Measurements from ENCODE around the gene PIP5K1C.
A peak's percentile ranks its signal among the peaks of the same experiment; 100 is the strongest.

The PIP5K1C gene, protein sequence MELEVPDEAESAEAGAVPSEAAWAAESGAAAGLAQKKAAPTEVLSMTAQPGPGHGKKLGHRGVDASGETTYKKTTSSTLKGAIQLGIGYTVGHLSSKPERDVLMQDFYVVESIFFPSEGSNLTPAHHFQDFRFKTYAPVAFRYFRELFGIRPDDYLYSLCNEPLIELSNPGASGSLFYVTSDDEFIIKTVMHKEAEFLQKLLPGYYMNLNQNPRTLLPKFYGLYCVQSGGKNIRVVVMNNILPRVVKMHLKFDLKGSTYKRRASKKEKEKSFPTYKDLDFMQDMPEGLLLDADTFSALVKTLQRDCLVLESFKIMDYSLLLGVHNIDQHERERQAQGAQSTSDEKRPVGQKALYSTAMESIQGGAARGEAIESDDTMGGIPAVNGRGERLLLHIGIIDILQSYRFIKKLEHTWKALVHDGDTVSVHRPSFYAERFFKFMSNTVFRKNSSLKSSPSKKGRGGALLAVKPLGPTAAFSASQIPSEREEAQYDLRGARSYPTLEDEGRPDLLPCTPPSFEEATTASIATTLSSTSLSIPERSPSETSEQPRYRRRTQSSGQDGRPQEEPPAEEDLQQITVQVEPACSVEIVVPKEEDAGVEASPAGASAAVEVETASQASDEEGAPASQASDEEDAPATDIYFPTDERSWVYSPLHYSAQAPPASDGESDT

DNA sequence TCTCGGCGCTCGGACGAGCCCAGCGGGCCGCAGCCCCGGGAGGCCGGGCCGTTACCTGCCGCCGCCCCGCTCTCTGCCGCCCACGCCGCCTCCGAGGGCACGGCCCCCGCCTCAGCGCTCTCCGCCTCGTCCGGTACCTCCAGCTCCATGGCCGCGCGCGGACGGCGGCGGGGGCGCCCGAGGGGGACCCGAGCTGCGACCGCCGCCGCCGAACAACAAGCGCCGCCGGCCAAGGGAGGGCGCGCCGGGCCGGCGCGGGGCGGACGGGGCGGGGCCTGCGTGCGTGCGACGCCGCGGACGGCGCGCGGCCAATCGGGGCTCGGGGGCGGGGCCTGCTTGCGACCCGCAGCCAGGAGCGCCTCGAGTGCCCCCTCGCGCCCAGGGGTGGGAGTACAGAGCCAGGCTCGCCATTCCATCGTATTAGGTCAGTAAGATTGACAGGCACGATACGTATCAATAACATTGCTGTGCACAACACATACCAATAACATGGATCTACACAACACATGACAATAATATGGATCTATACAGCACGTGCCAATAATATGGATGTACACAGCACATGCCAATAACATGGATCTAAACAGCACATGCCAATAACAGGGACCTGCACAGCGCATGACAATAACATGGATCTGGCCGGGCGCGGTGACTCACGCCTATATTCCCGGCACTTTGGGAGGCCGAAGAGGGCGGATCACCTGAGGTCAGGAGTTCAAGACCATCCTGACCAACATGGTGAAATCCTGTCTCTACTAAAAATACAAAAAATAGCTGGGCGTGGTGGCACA is at the start of gene PIP5K1C:
Gene PIP5K1C, minus strand, starts transcription at position 227 of the 791 bp plus-strand sequence. Its CDS starts 78 bp downstream, at position 149.
- peak; percentile 90 to 92 for DNase-seq

DNA sequence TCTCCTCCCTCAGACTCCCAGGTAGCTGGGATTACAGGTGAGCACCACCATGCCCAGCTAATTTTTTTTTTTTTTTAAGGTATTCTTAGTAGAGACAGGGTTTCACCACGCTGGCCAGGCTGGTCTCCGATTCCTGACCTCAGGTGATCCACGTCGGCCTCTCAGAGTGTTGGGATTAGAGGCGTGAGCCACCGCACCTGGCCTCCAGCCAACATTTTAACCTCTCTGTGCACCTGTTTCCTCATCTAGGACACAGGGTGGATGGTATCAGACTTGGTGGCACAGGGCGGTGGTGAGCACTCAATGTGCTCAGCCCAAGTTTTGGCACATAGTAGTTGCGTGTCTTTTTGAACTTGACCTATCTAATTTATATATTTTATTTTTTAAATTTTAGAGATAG is 48.7 kb upstream of the PIP5K1C start:
- DNase-seq = no peak

DNA sequence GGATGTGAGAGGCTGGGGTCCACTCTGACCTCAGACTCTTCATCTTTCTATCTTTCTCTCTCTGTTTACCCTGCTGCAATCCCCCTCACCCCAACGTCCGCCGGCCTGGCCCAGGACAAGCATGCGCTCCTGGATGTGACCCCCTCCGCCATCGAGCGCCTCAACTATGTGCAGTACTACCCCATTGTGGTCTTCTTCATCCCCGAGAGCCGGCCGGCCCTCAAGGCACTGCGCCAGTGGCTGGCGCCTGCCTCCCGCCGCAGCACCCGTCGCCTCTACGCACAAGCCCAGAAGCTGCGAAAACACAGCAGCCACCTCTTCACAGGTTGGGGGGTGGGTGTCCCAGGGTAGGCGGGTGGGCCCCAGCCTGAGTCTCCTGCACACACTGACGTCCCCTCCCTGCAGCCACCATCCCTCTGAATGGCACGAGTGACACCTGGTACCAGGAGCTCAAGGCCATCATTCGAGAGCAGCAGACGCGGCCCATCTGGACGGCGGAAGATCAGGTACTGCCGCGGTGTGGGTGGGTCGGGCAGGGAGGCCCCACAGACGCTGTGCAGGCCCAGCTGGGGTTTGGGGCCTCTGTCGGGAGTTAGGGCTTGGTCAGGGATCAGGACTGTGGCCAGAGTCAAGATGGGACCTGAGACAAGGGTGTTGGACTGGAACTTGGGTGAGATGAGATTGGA is 46.2 kb upstream of the PIP5K1C start:
- DNase-seq = no peak

DNA sequence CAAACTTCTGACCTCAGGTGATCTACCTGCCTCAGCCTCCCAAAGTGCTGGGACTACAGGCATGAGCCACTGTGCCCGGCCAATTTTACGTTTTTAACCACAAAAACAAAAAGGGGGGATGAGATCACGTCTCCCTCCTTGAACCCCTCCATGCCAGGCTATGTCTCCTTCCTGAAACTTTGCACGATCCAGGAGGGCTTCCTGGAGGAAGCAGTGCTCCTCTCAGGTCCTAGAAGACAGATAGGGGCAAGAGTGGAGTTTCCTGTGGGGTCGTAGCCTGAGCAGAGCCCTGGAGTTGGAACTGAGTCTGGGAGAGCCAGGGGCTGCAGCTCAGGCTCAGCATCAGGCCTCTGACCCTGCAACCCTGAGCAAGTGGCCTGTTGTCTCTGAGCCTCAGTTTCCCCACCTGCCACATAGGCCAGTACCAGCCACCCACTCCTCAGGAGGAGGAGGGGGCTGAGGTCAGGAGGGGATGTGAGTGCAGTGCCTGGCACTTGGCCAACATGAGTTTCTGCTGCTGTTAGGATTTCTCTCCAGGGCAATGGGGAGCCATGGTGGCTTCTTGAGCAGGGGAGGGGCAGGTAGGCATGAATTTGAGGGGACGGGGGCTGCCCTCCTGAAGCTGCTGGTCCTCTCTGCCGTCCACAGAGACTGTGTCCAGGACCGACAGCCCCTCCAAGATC is 45.2 kb upstream of the PIP5K1C start:
- no peak for DNase-seq

DNA sequence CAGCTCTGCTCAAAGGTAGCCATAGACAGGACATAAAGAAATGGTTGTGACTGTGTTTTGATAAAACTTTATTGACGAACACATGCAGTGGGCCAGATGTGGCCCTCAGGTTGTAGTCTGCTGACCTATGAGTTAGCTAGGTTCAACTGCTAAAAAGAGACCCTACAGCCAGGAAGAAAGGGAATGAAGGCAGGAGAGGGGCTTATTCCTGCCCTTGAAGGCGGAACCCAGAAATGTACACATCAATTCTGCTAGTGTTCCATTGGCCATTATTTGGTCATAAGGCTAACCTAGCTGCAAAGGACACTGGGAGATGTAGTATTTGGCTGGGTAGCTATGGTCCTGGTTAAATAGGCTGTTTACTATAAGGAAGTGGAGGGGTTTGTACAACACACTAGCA is 43.2 kb upstream of the PIP5K1C start:
- no peak for DNase-seq

DNA sequence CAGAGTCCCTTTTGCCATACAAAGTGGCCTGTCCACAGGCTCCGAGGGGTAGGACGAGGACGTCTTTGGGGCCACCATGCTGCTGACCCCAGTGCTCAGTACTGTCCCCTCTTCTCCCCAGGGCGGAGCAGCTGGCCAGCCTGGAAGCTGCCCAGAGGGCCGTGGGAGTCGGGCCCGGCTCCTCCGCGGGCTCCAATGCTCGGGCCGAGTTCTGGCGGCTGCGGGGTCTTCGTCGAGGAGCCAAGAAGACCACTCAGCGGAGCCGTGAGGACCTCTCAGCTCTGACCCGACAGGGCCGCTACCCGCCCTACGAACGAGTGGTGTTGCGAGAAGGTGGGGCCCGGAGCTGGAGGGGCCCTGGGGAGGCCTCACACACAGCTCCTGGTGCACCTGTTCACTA is 40.2 kb upstream of the PIP5K1C start:
- DNase-seq = no peak

DNA sequence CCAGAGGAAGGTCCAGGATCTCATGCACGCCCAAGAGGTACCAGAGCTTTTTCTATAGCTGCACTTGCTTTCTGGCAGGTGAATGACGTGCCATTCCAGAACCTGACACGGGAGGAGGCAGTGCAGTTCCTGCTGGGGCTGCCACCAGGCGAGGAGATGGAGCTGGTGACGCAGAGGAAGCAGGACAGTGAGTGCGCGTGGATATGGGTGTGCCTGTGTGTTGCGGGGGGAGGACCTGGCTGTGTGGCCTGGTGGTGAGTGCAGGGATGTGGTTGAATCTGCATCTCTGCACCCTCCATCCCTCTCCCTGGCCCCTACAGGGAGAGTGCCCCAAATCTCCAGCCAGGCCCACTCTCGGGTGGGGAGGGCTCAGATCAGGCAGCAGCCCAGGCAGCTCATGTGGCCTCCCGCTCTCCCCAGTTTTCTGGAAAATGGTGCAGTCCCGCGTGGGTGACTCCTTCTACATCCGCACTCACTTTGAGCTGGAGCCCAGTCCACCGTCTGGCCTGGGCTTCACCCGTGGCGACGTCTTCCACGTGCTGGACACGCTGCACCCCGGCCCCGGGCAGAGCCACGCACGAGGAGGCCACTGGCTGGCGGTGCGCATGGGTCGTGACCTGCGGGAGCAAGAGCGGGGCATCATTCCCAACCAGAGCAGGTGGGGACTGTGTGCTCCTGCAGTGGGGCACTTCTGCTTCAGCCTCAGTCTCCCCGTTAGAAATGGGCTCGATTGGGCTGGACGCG is 38.4 kb upstream of the PIP5K1C start:
- DNase-seq = no peak

DNA sequence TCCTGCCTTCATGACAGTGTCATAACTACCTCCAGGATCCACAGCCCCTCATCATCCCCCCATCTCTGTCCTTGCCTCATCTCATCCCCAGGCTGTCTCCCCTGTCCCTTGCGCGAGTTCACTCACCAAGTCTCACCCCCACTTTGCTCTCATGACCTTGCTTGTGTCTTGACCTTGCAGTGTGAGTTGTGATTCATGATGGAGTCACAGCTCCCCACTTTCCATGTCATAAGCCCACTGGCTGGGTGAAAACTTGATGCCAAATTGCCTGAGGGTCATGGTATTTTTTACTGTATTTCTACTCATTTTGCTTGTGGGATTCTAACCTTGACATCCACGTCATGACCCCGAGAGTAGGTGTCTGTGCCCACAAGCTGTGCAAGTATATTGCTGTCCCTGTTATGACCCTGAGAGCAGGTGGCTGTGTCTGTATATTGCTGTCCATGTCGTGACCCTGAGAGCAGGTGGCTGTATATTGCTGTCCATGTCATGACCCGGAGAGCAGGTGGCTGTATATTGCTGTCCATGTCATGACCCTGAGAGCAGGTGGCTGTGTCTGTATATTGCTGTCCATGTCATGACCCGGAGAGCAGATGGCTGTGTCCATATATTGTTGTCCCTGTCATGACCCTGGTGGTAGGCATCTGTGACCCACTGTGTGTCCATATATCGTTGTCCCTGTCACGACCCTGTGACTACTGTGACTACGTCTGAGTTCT is 37.4 kb upstream of the PIP5K1C start:
- no peak for DNase-seq

DNA sequence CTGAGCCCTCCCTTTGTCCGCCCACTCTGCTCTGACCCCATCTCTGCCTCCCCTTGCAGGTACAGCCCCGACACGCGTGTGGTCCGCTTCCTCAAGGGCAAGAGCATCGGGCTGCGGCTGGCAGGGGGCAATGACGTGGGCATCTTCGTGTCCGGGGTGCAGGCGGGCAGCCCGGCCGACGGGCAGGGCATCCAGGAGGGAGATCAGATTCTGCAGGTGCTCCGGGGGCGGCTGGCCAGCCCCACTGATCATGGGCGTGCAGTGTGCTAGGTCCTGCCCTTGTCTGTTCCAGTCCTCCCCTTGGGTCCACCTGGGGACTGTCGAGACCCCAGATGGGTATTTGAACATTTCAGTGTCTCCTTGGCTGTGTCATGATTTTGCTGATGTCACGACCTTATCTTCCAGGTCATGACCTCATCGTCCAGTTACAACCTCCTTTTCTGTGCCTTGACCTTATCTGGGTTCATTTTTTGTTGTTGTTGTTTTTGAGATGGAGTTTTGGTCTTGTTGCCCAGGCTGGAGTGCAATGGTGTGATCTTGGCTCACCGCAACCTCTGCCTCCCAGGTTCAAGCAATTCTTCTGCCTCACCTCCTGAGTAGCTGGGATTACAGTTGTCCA is 35.9 kb upstream of the PIP5K1C start:
- DNase-seq = no peak

DNA sequence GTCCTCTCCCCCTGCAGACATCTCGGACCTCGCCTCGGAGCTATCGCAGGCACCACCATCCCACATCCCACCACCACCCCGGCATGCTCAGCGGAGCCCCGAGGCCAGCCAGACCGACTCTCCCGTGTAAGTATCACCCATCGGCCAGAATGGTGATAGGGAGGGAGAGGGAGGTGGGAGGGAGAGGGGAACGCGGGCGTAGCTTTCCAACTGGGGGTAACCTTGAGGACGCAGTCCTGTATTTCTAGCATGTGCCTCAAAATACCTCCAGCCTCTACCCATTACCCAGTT is 34.0 kb upstream of the PIP5K1C start:
- DNase-seq = no peak

DNA sequence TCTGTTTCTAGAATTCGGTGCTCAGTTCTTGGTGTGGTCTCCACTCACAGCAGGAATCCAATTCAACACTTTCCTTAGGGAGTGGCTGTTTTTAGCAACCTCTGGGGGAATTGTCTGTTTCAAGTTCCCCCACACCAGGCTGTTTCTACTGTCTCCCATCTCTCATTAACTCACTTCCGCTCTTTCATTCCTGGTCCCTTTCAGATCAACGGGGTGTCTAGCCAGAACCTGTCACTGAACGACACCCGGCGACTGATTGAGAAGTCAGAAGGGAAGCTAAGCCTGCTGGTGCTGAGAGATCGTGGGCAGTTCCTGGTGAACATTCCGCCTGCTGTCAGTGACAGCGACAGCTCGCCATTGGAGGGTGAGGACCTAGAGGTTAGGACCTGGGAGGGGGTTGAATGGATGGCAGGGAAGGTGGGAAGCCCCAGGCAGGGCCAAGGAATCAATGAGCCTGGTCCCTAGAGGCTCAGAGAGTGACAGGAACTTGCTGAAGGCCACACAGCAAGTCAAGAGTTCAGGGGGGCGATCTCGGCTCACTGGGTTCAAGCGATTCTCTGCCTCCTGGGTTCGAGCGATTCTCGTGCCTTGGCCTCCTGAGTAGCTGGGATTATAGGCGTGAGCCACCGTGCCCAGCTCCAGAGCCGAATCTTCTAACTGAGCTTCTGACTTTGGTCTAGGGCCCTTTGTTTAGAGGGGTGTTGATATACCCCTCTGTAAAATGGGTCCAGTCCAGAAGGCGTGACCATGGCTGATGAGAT is 33.5 kb upstream of the PIP5K1C start:
- no peak for DNase-seq

DNA sequence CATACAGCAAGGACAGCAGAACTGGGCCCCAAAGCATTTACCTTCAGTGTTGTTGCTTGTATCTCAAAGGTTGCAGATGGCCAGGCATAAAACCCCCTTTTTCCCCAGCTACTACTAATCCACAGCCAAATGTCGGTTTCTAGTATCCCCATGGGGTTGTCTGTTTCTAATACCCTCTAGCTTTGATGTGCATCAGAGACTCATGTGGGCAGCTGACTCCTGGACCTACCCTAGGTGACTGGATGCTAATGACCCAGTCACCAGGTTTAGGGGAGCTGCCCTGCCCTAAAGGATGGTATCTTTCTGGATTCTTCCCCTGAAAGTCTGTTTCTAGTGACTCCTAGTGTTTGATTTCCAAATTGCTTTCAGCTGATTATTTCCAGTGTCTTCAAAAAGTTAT is 31.8 kb upstream of the PIP5K1C start:
- DNase-seq = no peak

DNA sequence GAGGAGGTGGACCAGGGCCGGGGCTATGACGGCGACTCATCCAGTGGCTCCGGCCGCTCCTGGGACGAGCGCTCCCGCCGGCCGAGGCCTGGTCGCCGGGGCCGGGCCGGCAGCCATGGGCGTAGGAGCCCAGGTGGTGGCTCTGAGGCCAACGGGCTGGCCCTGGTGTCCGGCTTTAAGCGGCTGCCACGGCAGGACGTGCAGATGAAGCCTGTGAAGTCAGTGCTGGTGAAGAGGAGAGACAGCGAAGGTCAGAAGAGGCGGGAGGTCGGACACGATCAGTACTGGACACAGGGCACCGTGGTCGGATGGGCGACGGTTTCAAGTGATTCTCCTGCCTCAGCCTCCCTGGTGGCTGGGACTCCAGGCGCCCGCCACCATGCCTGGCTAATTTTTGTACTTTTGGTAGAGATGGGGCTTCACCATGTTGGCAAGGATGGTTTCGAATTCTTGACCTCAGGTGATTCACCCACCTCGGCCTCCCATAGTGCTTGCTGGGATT is 30.2 kb upstream of the PIP5K1C start:
- no peak for DNase-seq

DNA sequence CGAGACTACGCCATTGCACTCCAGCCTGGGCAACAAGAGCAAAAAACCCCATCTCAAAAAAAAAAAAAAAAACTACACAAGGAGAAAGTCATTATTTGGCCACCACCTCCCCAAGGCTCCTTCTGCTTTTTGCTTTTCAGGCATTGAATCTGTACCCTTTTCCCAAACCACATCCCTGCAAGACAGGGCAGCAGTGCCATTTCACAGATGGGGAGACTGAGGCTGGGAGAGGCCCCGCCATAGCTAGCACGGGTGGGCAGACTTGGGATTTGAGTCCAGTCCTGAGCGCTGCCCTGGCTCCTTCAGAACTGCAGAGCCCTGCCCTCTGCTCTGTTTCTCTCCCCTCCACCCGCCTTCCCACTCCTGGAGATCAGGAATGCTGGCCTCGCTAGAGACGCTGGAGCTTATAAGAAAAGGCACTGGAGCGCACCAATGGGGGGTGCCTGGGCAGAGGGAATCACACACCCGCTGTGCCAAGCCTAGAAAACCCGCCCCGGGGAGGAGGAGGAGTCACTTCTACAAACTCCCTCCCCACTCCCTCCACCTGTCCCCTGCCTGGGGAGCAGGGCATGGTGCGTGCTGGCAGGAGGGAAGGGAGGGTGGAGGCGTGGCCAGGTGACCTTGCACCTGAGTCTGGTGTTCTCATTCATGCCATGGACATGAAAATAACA is 25.5 kb upstream of the PIP5K1C start:
- DNase-seq = no peak

DNA sequence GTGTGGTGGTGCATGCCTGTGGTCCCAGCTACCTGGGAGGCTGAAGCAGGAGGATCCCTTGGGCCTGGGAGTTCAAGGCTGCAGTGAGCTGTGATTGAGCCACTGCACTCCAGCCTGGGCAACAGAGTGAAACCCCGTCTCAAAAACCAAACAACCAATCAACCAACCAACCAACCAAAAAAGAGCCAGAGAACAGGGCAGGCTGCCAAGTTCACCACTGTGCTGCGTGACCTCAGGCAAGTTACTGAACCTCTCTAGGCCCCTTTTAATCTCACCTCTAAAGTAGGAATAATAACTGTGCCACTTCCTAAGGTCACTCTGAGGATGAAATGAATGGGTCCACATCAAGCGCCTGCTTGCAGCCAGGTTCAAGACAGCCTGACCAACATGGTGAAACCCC is 24.9 kb upstream of the PIP5K1C start:
- no peak for DNase-seq

DNA sequence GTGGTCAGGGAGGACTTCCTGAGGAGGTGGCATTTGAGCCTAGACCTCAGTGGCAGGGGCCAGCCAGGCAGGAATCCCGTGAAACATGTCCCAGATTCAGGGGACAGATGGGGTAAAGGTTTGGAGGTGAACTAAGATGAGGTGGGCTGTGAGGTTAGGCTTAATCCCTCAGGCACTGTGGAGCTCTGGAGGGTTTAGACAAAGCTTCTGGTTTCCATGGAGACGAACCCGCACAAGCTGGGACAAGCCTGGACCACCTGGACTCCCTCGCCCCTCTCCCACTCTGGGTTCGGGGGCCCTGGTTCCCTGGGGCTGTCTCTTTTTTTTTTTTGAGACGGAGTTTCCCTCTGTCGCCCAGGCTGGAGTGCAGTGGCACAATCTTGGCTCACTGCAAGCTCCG is 23.6 kb upstream of the PIP5K1C start:
- no peak for DNase-seq

DNA sequence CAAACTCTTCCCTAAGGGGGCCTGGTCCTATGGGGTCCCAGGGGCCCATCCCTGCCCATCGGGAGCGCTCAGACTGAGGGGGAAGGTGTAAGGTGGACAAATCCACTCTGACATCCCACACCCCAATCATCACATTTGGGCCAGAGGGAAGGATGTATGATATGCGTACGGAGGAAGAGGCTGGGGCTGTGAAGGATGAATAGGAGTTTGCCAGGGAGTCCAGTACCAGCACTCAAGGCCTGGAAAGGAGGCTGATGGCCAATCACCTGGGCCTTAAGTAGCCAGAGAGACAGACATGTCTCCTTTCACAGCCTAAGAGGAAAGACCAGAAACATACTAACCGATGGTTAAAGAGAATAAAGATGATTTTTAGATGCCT is 22.8 kb upstream of the PIP5K1C start:
- DNase-seq = no peak

DNA sequence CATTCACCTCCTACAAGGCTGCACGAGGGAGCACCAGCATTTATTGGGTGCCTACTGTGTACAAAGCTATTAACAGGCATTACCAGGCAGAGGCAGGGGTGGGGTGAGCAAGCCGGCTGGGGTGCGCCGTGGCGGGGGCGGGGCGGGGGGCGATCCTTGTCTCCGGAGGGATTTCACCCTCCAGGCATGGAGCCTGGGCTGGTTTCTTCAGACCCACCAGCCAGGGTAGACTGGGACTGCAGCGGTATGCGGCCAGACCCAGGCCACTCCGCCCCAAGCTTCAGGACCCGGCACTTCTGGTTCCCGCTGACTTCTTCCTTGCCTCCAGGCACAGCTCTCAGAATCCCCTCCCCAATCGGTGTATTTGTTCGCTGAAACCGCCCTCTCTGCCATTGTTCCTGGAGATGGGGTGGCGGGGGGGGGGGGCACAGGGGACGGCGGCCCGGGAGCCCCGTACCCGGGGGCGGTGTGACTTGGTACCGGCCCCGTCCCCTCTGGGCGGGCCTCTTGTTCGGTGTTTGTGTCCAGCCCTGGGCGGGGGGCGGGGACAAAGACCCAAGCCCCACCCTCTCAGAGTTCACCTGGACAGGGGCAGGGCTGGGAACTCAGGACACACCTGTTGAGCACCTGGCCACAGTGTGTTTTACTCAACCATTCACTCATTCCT is 22.3 kb upstream of the PIP5K1C start:
- no peak for DNase-seq
